GM19455 (cell line): ENCODE data around the gene TINAGL1.

ENCODE experiments used
- ATAC-seq: cut with Tn5 transposase; IDR thresholded peaks from one replicate; pipeline ENCODE4 v1.9.1; 2021; ENCODE audit not compliant: unreplicated experiment

TINAGL1 gene

GRCh38 chr1:31600641-31601040 lies 24.3 kb downstream of the TINAGL1 start:
- no peak for ATAC-seq

GRCh38 chr1:31602081-31602480 lies 25.8 kb downstream of the TINAGL1 start:
- no peak for ATAC-seq

- ATAC-seq: peak; percentile 66
These were observed 29.7 kb downstream of the TINAGL1 start for GRCh38 chr1:31605908-31606427.

DNA sequence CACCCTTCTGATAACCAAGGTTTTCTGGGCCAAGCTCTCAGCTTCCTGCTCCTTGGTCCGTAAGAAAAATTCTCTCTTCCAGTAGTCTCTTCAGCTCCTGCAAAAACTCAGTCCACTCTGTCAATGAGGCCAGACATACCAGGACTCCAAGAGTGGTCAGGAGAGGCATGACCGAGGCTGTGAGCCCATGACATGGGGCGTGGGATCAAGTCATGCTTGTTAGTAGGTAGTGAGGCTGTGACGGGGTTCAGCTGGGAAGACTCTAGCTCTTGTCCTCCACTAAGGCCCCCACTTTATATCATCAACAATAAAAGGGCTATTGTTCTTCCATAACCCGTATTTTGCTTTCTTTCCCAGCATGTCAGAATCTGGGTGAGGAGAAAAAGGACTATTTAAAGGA lies 31.0 kb downstream of the TINAGL1 start:
- no peak for ATAC-seq

DNA sequence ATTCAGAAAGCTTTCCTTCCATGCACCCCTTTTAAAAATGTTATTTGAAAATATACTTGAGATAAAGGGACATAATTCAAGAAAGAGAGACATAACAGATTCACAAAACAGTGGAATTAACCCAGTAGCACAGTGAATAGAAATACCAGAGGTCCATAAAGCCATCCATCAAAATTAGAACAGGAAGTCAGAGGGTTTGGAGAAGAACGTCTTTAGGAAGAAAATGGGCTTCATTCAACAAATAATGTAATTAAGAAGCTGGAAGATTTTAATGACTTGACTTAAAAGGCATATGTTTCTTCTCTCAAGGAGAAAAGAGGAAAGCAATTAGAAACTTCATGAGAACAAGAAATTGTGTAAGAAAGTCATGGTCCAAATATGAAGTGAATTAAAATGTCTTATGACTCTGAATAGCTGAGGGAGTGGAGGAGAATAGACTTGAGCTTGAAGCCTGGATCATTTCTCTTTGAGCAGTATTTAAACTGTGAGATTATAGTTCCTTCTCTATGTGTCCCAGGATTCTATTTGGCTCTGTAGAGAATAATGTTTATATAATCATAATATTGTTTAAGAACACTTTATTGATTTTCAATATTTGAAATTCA lies 33.3 kb downstream of the TINAGL1 start:
- ATAC-seq: no peak

- ATAC-seq: no peak
These were observed 38.2 kb downstream of the TINAGL1 start for GRCh38 chr1:31614414-31615005.

- no peak for ATAC-seq
These were observed 39.1 kb downstream of the TINAGL1 start for GRCh38 chr1:31615414-31615813.

GRCh38 chr1:31615939-31616338 lies 39.6 kb downstream of the TINAGL1 start:
- ATAC-seq: no peak

DNA sequence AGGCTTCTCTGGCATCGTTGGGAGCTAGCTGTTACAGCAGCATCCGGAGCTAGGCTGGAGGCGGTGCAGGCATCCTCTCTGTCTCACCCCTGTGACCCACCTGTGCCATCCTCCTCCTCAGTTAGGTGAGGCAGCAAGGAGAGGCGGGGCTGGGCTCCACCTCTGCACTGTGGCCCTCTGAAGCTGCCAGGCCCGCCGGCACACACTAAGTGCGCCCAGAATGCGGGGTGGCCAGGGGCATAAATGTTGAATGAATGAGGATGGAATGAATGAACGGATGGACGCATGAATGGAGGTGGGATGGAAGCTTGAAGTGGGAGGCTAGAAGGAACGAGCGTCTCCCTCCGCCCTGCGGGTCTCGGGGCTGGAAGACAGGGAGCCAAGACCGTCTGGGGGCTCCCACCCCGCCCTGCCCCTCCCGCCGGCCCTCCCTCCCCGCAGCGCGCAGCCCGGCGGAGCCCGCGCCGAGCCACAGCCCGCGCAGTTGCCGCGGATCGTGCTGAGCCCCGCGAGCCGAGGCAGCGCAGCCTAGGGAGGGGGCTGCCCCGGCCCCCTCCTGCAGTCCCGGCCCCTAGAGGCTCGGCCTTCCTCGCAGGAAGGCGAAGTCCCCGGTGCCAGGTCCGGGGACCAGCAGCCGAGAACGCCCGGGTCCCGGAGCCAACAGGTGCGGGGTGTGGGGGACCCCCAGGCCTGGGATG lies 41.1 kb downstream of the TINAGL1 start, which contains the start of gene HCRTR1:
Gene HCRTR1 (plus strand): TSS at position 472 of the 698 bp plus-strand sequence. CDS start 1,504 bp downstream, outside the sequence.
- no peak for ATAC-seq

DNA sequence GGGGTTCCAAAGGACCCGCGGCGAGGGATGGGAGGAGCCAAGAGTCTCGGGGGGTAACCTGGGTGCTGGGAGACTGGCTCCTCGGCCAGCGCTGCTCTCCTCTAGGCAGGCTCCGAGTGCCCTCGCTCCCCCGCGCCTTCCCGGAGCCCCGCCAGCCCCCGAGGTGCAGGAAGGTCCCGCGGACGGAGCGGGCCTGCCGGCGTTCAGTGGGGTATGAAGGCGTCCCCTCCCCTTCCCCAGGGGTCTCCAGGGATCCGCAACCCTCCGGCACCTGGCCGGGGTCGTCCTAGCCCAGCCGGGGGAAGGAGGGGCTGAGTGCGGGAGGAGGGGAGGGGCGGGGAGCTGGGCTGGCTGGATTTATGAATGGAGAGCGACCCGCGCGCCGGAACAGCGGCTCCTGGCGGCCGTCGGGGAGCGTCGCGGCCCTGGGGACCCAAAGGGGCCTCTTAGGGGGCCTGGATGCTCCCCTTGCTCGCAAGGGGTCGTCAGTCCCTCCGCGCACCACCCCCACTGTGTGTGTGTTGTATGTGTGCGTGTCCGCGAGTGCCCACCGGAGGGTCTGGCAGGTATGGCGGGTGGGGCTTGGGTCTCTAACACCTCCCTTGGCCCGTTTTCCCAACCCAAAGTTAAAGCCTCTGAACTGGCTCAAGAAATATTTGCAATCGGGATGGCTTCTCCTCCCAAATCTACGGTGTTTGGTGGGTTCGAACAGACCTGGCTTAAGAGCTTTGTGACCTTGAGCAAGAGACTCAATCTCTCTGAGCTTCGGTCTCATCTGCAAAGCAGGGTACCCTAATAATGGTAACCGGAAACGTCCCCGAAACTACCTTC lies 41.8 kb downstream of the TINAGL1 start:
- ATAC-seq: no peak

GRCh38 chr1:31618916-31619846 lies 42.9 kb downstream of the TINAGL1 start:
- ATAC-seq: no peak

GRCh38 chr1:31620631-31621497 lies 44.5 kb downstream of the TINAGL1 start:
- ATAC-seq: no peak

- ATAC-seq: no peak
These were observed 45.1 kb downstream of the TINAGL1 start for GRCh38 chr1:31621498-31621820.

- no peak for ATAC-seq
These were observed 45.8 kb downstream of the TINAGL1 start for GRCh38 chr1:31621847-31622730.

DNA sequence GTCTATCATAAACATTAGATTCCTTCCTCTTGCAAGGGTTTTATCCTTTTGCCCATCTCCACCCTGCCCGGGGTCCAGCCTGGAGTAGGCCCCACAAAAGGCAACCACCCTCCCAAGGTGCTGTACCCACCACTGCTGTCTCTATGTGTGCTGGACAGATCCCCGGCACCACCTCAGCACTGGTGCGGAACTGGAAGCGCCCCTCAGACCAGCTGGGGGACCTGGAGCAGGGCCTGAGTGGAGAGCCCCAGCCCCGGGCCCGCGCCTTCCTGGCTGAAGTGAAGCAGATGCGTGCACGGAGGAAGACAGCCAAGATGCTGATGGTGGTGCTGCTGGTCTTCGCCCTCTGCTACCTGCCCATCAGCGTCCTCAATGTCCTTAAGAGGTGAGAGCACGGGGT lies 47.0 kb downstream of the TINAGL1 start:
- no peak for ATAC-seq

GRCh38 chr1:31624309-31624708 lies 48.0 kb downstream of the TINAGL1 start:
- ATAC-seq: no peak

- no peak for ATAC-seq
These were observed 48.6 kb downstream of the TINAGL1 start for GRCh38 chr1:31624731-31625514.
